Activated B cell treated with CpG ODN at 0.5 μM for 24 hours (primary cell): ENCODE measurements around the gene ZBED1. TPM values are rescaled to one million over a fixed set of nuclear protein-coding genes. Genes with fewer than 3 reads are reported as not detected.
A peak's percentile ranks its signal among the peaks of the same experiment; 100 is the strongest.

Experiments used
- ATAC-seq: fragments of 200-7000 bp; cut with Tn5 transposase; one replicate; pipeline ENCODE4 v1.10.0; 2021; ENCODE audit warnings: low read depth, mild to moderate bottlenecking, moderate library complexity
- CTCF ChIA-PET: fragments of 350-600 bp; sonication (Branson Sonifier 250); formaldehyde crosslinking; loops from one replicate; lab custom pipeline; 2021; ENCODE audit warnings: antibody characterized with exemption; lab: Charles Lee
- POLR2A ChIA-PET: fragments of 350-600 bp; sonication (Branson Sonifier 250); formaldehyde crosslinking; loops from one replicate; lab custom pipeline; 2021; ENCODE audit warnings: antibody characterized with exemption; lab: Charles Lee
- DNase-seq: peaks from one replicate; pipeline ENCODE4 v3.0.0; 2022
- H3K27ac Mint-ChIP-seq: one replicate; pipeline ENCODE4 v1.8.0; 2020; ENCODE audit warnings: mixed read lengths
- H3K27me3 Mint-ChIP-seq: one replicate; pipeline ENCODE4 v1.8.0; 2021; ENCODE audit warnings: mixed read lengths
- H3K36me3 Mint-ChIP-seq: one replicate; pipeline ENCODE4 v1.8.0; 2021; ENCODE audit warnings: low read depth, mixed read lengths
- H3K4me1 Mint-ChIP-seq: one replicate; pipeline ENCODE4 v1.8.0; 2021; ENCODE audit warnings: mixed read lengths
- H3K4me3 Mint-ChIP-seq: one replicate; pipeline ENCODE4 v1.8.0; 2020; ENCODE audit warnings: mild to moderate bottlenecking, mixed read lengths
- H3K9me3 Mint-ChIP-seq: one replicate; pipeline ENCODE4 v1.8.0; 2020; ENCODE audit warnings: mixed read lengths
- CTCF ChIP-seq: fragments of 200-600 bp; IDR thresholded peaks from one replicate; pipeline ENCODE4 v1.8.0; 2022; ENCODE audit warnings: antibody characterized with exemption, mild to moderate bottlenecking
- intact Hi-C: fragments of 100-400 bp; cut with micrococcal nuclease; formaldehyde crosslinking; loops from one replicate; pipeline ENCODE4 v1.15.1; 2024
- total RNA-seq: library from RNA; stranded (reverse); gene quantifications from 2 replicates; pipeline ENCODE4 v1.2.3, GENCODE V29; 2022

Gene ZBED1
- total RNA-seq, 1 donor from 2014 or later = 50.1 TPM

GRCh38 chrX:2501559-2502102 lies 855 bp upstream of the ZBED1 start:
- DNase-seq = no peak
- peaks cover 10% of the 10 kb centered on the region for H3K36me3 Mint-ChIP-seq
- peak overlapping the region; percentile 65 for H3K27ac Mint-ChIP-seq
- no peaks in the 10 kb centered on the region for H3K9me3 Mint-ChIP-seq
- ChIA-PET POLR2A (no interaction called here), CTCF (no interaction called here)
- H3K4me3 Mint-ChIP-seq = peak overlapping the region; percentile 72
- peaks cover 31% of the 10 kb centered on the region for H3K4me1 Mint-ChIP-seq
- no peaks in the 10 kb centered on the region for H3K27me3 Mint-ChIP-seq
- TF ChIP-seq CTCF = no peak
- intact Hi-C loops = loop anchor here (5.0 kb wide), 2 partner anchors 191 to 1049 kb away; partner anchors contain the start of genes ASMTL and CD99
- no peak for ATAC-seq

- Mint-ChIP-seq H3K36me3 (peaks cover 17% of the 10 kb centered on the region), H3K27me3 (no peaks in the 10 kb centered on the region), H3K27ac (peak overlapping the region; percentile 74), H3K4me3 (peak overlapping the region; percentile 82), H3K9me3 (no peaks in the 10 kb centered on the region), H3K4me1 (peaks cover 33% of the 10 kb centered on the region)
- ChIA-PET CTCF (no interaction called here), POLR2A (no interaction called here)
- TF ChIP-seq CTCF = no peak
- ATAC-seq (peak; percentile 51), DNase-seq (peak; percentile 51)
- intact Hi-C loops = loop anchor here (1.0 to 5.0 kb wide), 5 partner anchors 21 to 1048 kb away; partner anchors contain the start of genes ASMTL and CD99
These were observed 529 bp downstream of the ZBED1 start for GRCh38 chrX:2500091-2500802.

- POLR2A ChIA-PET = no interaction called here
- DNase-seq (no peak), ATAC-seq (no peak)
- intact Hi-C loops = loop anchor here (5.0 kb wide), 1 partner anchor 33 kb away; no protein-coding TSS in a partner anchor
- Mint-ChIP-seq H3K27ac (peak overlapping the region; percentile 74), H3K9me3 (no peaks in the 10 kb centered on the region), H3K27me3 (no peaks in the 10 kb centered on the region), H3K36me3 (peaks cover 17% of the 10 kb centered on the region), H3K4me3 (peak overlapping the region; percentile 82), H3K4me1 (peaks cover 33% of the 10 kb centered on the region)
- CTCF ChIA-PET = no interaction called here
- no peak for TF ChIP-seq CTCF
These were observed 1.3 kb downstream of the ZBED1 start for GRCh38 chrX:2499507-2499906.

GRCh38 chrX:2498781-2499302 lies 1.9 kb downstream of the ZBED1 start:
- intact Hi-C loops = loop anchor here (5.0 kb wide), 1 partner anchor 33 kb away; no protein-coding TSS in a partner anchor
- ATAC-seq = no peak
- DNase-seq = no peak
- ChIA-PET POLR2A (no interaction called here), CTCF (no interaction called here)
- H3K9me3 Mint-ChIP-seq = no peaks in the 10 kb centered on the region
- peaks cover 33% of the 10 kb centered on the region for H3K4me1 Mint-ChIP-seq
- peaks cover 17% of the 10 kb centered on the region for H3K36me3 Mint-ChIP-seq
- TF ChIP-seq CTCF = no peak
- peak overlapping the region; percentile 82 for H3K4me3 Mint-ChIP-seq
- H3K27ac Mint-ChIP-seq = peak overlapping the region; percentile 74
- H3K27me3 Mint-ChIP-seq = no peaks in the 10 kb centered on the region
